Mucosa of descending colon (tissue), 3 donors: ENCODE data around the gene NTRK3. TPM values are rescaled to one million over a fixed set of nuclear protein-coding genes. Genes with fewer than 3 reads are reported as not detected.

Source experiments
- ATAC-seq: fragments of 200-7000 bp; cut with Tn5 transposase; one replicate; pipeline ENCODE4 v1.9.1; 2020; ENCODE audit warnings: mild to moderate bottlenecking, moderate library complexity
- DNase-seq, 3 donors: peaks; one replicate each; pipeline ENCODE4 v3.0.0-alpha.2; 2020
- H3K36me3 ChIP-seq: fragments of 200-600 bp; one replicate; pipeline ENCODE4 v1.8.0; 2021; ENCODE audit warnings: low read depth, mild to moderate bottlenecking
- H3K4me1 ChIP-seq: fragments of 200-600 bp; one replicate; pipeline ENCODE4 v1.8.0; 2021; ENCODE audit warnings: low read depth, mild to moderate bottlenecking
- H3K4me3 ChIP-seq: fragments of 200-600 bp; one replicate; pipeline ENCODE4 v1.8.0; 2021; ENCODE audit warnings: mild to moderate bottlenecking
- H3K9me3 ChIP-seq: fragments of 200-600 bp; one replicate; pipeline ENCODE4 v1.8.0; 2021; ENCODE audit warnings: mild to moderate bottlenecking
- intact Hi-C, 2 donors: fragments of 100-400 bp; cut with DNase I in 1 of 2; cut with micrococcal nuclease in 1 of 2; formaldehyde crosslinking; loops; one replicate each; pipeline versions ENCODE4 v1.11.0 to v1.11.1; 2022; cut with DNase I, micrococcal nuclease
- total RNA-seq, 3 donors: library from RNA; stranded (reverse); fragmentation: NEBNext Ultra II Directional in 2 of 3; extraction: Animal tissue kit (Norgen Biotek cat#: 25700) in 2 of 3; gene quantifications; one replicate each; pipeline versions ENCODE4 v1.2.1 to v1.2.4, GENCODE V29; 2021 to 2023
- TF ChIP-seq, protein P1 (sequence below): fragments of 200-600 bp; IDR thresholded peaks from one replicate; pipeline ENCODE4 v1.8.0; 2022; ENCODE audit warnings: antibody characterized with exemption, mild to moderate bottlenecking
- donor health status: DM: no; HTN: no; CAD: no; lungs with moderate emphysema.
- donor health status: DM: no; HTN: no; CAD: no.
- donor health status: DM: no; HTN: yes; CAD: no.

Gene NTRK3
- total RNA-seq, 3 donors from 2014 or later, result 0.78 to 2.8 (median 2.1) TPM

DNA sequence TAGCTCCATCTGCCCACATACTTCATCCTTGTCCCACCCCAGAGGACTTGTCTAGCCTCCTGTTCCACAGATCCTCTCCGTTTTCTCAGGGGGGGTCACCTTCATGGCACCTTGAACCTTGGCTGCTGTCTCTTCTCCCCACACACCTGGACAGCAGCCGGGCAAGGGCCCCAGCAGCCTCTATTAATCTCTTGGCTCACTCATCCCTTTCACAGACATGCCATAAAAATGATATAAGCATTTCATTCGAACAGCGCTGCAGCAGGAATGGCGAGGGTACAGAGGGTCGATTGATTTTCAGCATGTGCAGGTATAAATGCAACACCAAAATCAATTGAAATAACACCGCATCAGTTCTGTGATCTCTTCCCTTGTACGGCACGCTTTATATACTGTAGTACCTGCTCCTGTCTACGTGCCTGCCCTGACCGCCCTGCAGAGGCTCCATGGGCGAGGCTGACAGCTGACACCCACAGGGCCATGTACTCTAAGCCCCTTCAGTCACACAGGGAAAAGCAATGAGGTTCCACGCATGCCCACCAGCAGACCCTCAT, 209.9 kb downstream of the NTRK3 start:
- TF ChIP-seq, protein P1, sequence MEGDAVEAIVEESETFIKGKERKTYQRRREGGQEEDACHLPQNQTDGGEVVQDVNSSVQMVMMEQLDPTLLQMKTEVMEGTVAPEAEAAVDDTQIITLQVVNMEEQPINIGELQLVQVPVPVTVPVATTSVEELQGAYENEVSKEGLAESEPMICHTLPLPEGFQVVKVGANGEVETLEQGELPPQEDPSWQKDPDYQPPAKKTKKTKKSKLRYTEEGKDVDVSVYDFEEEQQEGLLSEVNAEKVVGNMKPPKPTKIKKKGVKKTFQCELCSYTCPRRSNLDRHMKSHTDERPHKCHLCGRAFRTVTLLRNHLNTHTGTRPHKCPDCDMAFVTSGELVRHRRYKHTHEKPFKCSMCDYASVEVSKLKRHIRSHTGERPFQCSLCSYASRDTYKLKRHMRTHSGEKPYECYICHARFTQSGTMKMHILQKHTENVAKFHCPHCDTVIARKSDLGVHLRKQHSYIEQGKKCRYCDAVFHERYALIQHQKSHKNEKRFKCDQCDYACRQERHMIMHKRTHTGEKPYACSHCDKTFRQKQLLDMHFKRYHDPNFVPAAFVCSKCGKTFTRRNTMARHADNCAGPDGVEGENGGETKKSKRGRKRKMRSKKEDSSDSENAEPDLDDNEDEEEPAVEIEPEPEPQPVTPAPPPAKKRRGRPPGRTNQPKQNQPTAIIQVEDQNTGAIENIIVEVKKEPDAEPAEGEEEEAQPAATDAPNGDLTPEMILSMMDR, result no peak
- DNase-seq, result no peak
- ATAC-seq, result no peak

GRCh38 chr15:88043396-88043795, 213.1 kb downstream of the NTRK3 start:
- ATAC-seq (no peak), DNase-seq (no peak)
- TF ChIP-seq, protein P1, result no peak
- no peaks in the 10 kb centered on the region for H3K4me1 ChIP-seq
- H3K9me3 ChIP-seq, result no peaks in the 10 kb centered on the region
- no peaks in the 10 kb centered on the region for H3K36me3 ChIP-seq
- no peak overlapping the region for H3K4me3 ChIP-seq
- intact Hi-C loops, result no loop called here

More for the DNA sequence above, 209.9 kb downstream of the NTRK3 start:
- Histone ChIP-seq H3K4me1 (no peaks in the 10 kb centered on the region), H3K9me3 (no peaks in the 10 kb centered on the region), H3K4me3 (no peak overlapping the region), H3K36me3 (no peaks in the 10 kb centered on the region)
- intact Hi-C loops, result no loop called here

- Histone ChIP-seq H3K36me3 (no peaks in the 10 kb centered on the region), H3K9me3 (no peaks in the 10 kb centered on the region), H3K4me1 (no peaks in the 10 kb centered on the region), H3K4me3 (no peak overlapping the region)
- TF ChIP-seq, protein P1, result no peak
- DNase-seq (no peak), ATAC-seq (no peak)
- intact Hi-C loops, result no loop called here
Measured at GRCh38 chr15:88042047-88042446, 214.5 kb downstream of the NTRK3 start.

DNA sequence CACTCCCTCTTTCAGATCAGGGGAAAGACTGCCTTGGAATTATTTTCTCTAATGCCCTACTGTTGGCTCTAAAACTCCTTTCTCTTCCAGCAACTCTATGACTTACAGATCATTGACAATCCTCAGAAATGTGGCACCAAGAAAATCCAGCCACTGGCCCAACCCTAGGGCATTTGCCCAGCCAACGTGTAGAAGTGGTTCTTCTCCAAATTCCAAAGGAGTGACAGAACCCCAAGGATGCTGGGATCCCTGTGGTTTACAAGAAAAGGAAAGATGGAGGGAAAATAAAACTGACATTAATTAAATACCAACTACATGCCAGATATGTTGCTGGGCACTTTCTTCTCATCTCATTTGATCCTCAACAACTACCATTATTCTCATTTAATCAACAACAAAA, 216.0 kb downstream of the NTRK3 start:
- Histone ChIP-seq H3K4me3 (no peak overlapping the region), H3K36me3 (no peaks in the 10 kb centered on the region), H3K4me1 (no peaks in the 10 kb centered on the region), H3K9me3 (no peaks in the 10 kb centered on the region)
- ATAC-seq, result no peak
- intact Hi-C loops, result no loop called here
- TF ChIP-seq, protein P1, result no peak
- DNase-seq, result no peak

DNA sequence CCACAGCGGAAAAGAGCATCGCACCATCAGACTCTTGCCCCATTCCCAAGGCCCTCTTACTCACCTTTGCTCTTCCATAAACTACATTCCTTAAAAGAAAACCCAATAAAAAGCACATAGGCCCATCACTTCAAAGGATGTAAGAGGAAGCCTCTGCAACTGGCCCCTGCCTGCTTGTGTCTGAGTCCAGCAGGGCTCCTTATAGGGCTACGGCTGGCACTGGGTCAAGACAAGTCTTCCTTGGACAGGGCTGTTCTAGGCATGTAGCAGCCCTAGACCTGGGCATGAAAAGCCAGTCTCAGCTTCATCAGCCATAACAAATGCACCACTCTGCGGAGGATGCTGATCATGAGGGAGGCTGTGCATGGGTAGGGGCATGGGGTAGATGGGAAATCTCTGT, 218.3 kb downstream of the NTRK3 start:
- intact Hi-C loops, result no loop called here
- Histone ChIP-seq H3K9me3 (no peaks in the 10 kb centered on the region), H3K36me3 (no peaks in the 10 kb centered on the region), H3K4me3 (no peak overlapping the region), H3K4me1 (no peaks in the 10 kb centered on the region)
- ATAC-seq (no peak), DNase-seq (no peak)
- TF ChIP-seq, protein P1, result no peak
